ENCODE measurements around the gene TMED9. TPM values are rescaled to one million over a fixed set of nuclear protein-coding genes. Genes with fewer than 3 reads are reported as not detected.

The TMED9 gene
- total RNA-seq, 1 donor from 2014 or later: 271 TPM

Other genes starting within 250 kb of the TMED9 start
- gene LMAN2, start 240.5 kb upstream of the TMED9 start, total RNA-seq (ENCODE audit: unreplicated experiment): 137 TPM
- 21.8 TPM for gene RGS14, start 234.3 kb upstream of the TMED9 start, total RNA-seq (ENCODE audit: unreplicated experiment)
- not detected for gene SLC34A1, start 207.8 kb upstream of the TMED9 start, total RNA-seq (ENCODE audit: unreplicated experiment)
- not detected for gene PFN3, start 191.5 kb upstream of the TMED9 start, total RNA-seq (ENCODE audit: unreplicated experiment)
- gene F12, start 182.6 kb upstream of the TMED9 start, total RNA-seq (ENCODE audit: unreplicated experiment): 1.4 TPM
- 33.1 TPM for gene GRK6, start 165.5 kb upstream of the TMED9 start, total RNA-seq (ENCODE audit: unreplicated experiment)
- gene PRR7, start 145.4 kb upstream of the TMED9 start, total RNA-seq (ENCODE audit: unreplicated experiment): 0.97 TPM
- 315 TPM for gene DBN1, start 118.6 kb upstream of the TMED9 start, total RNA-seq (ENCODE audit: unreplicated experiment)
- gene PDLIM7, start 94.6 kb upstream of the TMED9 start, total RNA-seq (ENCODE audit: unreplicated experiment): 238 TPM
- 51.4 TPM for gene DOK3, start 82.4 kb upstream of the TMED9 start, total RNA-seq (ENCODE audit: unreplicated experiment)
- gene DDX41, start 75.2 kb upstream of the TMED9 start, total RNA-seq (ENCODE audit: unreplicated experiment): 125 TPM
- 97.6 TPM for gene FAM193B, start 37.6 kb upstream of the TMED9 start, total RNA-seq (ENCODE audit: unreplicated experiment)
- gene B4GALT7, start 7.9 kb downstream of the TMED9 start, total RNA-seq (ENCODE audit: unreplicated experiment): 34.6 TPM
- gene FAM153A, start 190.7 kb downstream of the TMED9 start, total RNA-seq (ENCODE audit: unreplicated experiment): not detected